GM23338 (cell line): ENCODE data around the gene TRIM67. TPM values are rescaled to one million over a fixed set of nuclear protein-coding genes. Genes with fewer than 3 reads are reported as not detected.

Source experiments
- ATAC-seq: fragments of 200-7000 bp; cut with Tn5 transposase; 3 replicates; pipeline ENCODE4 v1.9.1; 2020
- DNase-seq: peaks from one replicate; pipeline ENCODE4 v3.0.0-alpha.2; 2015; ENCODE audit warnings: low spot score
- H2AFZ ChIP-seq: fragments of 200-600 bp; sonication (generic); 2 replicates; pipeline ENCODE4 v1.8.0; 2016; ENCODE audit warnings: antibody characterized with exemption, mild to moderate bottlenecking, moderate library complexity
- H3F3A ChIP-seq: fragments of 200-600 bp; sonication (generic); replicated peaks from 2 replicates; pipeline ENCODE4 v1.8.0; 2017; ENCODE audit warnings: antibody characterized with exemption, mixed run types, low read depth
- H3K27ac ChIP-seq: fragments of 200-600 bp; sonication (generic); 2 replicates; pipeline ENCODE4 v1.6.1; 2016; ENCODE audit warnings: low read depth
- H3K27me3 ChIP-seq: fragments of 200-600 bp; sonication (generic); 2 replicates; pipeline ENCODE4 v1.8.0; 2016; ENCODE audit warnings: mild to moderate bottlenecking, mixed run types, moderate library complexity; ENCODE audit not compliant: insufficient read depth
- H3K36me3 ChIP-seq: fragments of 200-600 bp; sonication (generic); 2 replicates; pipeline ENCODE4 v1.8.0; 2016; ENCODE audit warnings: mild to moderate bottlenecking; ENCODE audit not compliant: insufficient read depth
- H3K4me1 ChIP-seq: fragments of 200-600 bp; sonication (generic); 2 replicates; pipeline ENCODE4 v1.8.0; 2016; ENCODE audit warnings: mild to moderate bottlenecking, moderate library complexity; ENCODE audit not compliant: insufficient read depth
- H3K4me2 ChIP-seq: fragments of 200-600 bp; sonication (generic); 2 replicates; pipeline ENCODE4 v1.7.1; 2017; ENCODE audit warnings: mixed run types
- H3K4me3 ChIP-seq: fragments of 200-600 bp; sonication (generic); 2 replicates; pipeline ENCODE4 v1.6.1; 2016; ENCODE audit warnings: mixed run types
- H3K79me2 ChIP-seq: fragments of 200-600 bp; sonication (generic); replicated peaks from 2 replicates; pipeline ENCODE4 v1.8.0; 2017; ENCODE audit warnings: mild to moderate bottlenecking; ENCODE audit not compliant: insufficient read depth
- H3K9me2 ChIP-seq: fragments of 200-600 bp; sonication (generic); 2 replicates; pipeline ENCODE4 v1.8.0; 2017; ENCODE audit not compliant: insufficient read depth
- H4K20me1 ChIP-seq: fragments of 200-600 bp; sonication (generic); replicated peaks from 2 replicates; pipeline ENCODE4 v1.8.0; 2017; ENCODE audit warnings: mild to moderate bottlenecking; ENCODE audit not compliant: insufficient read depth
- H3K27ac Mint-ChIP-seq: 2 replicates; pipeline ENCODE4 v1.8.0; 2020; ENCODE audit warnings: inconsistent platforms, mild to moderate bottlenecking, moderate library complexity, mixed read lengths
- H3K27me3 Mint-ChIP-seq: 3 replicates; pipeline ENCODE4 v1.8.0; 2022; ENCODE audit warnings: low read depth, mild to moderate bottlenecking, moderate library complexity, mixed read lengths, inconsistent platforms; ENCODE audit not compliant: insufficient read depth, poor library complexity
- H3K36me3 Mint-ChIP-seq: 3 replicates; pipeline ENCODE4 v1.8.0; 2021; ENCODE audit warnings: low read depth, mild to moderate bottlenecking, inconsistent platforms, moderate library complexity, mixed read lengths
- H3K4me1 Mint-ChIP-seq: 3 replicates; pipeline ENCODE4 v1.8.0; 2020; ENCODE audit warnings: mild to moderate bottlenecking, inconsistent platforms, mixed read lengths
- H3K4me3 Mint-ChIP-seq: 3 replicates; pipeline ENCODE4 v1.8.0; 2021; ENCODE audit warnings: moderate library complexity, mild to moderate bottlenecking, inconsistent platforms, mixed read lengths
- H3K9me3 Mint-ChIP-seq: 3 replicates; pipeline ENCODE4 v1.8.0; 2020; ENCODE audit warnings: moderate library complexity, mild to moderate bottlenecking, inconsistent platforms, mixed read lengths
- CTCF ChIP-seq, 2 experiments: fragments of 200-600 bp in 1 of 2; sonication (generic) in 1 of 2; conservative IDR thresholded peaks; 2 replicates each; pipeline versions ENCODE4 v1.5.1 to v1.6.1; 2016 to 2017; ENCODE audit warnings: antibody characterized with exemption in 2 of 2, low read depth in 2 of 2, mild to moderate bottlenecking in 2 of 2, moderate library complexity in 1 of 2
- EZH2 ChIP-seq: fragments of 200-600 bp; sonication (generic); IDR thresholded peaks from one replicate; pipeline ENCODE4 v1.8.0; 2017; ENCODE audit warnings: antibody characterized with exemption, mild to moderate bottlenecking, low read depth; ENCODE audit not compliant: unreplicated experiment
- JUNB ChIP-seq: IDR thresholded peaks from one replicate; pipeline ENCODE4 v1.6.1; 2016; ENCODE audit warnings: antibody characterized with exemption; ENCODE audit not compliant: unreplicated experiment
- NANOG ChIP-seq: IDR thresholded peaks from 2 replicates; pipeline ENCODE4 v1.6.1; 2016; ENCODE audit warnings: antibody characterized with exemption, borderline replicate concordance
- POLR2AphosphoS5 ChIP-seq: IDR thresholded peaks from 2 replicates; pipeline ENCODE4 v1.6.1; 2016; ENCODE audit warnings: antibody characterized with exemption, low read depth
- STAT1 ChIP-seq: IDR thresholded peaks from one replicate; pipeline ENCODE4 v1.6.1; 2016; ENCODE audit warnings: antibody characterized with exemption; ENCODE audit not compliant: unreplicated experiment
- ZNF331 ChIP-seq: fragments of 250-450 bp; sonication (Bioruptor Pico); IDR thresholded peaks from 2 replicates; pipeline ENCODE4 v1.5.0; 2020; ENCODE audit warnings: low read depth, mild to moderate bottlenecking, moderate library complexity
- ZNF462 ChIP-seq: fragments of 250-450 bp; sonication (Bioruptor Pico); IDR thresholded peaks from 2 replicates; pipeline ENCODE4 v1.5.0; 2020; ENCODE audit warnings: mild to moderate bottlenecking, moderate library complexity
- polyA plus RNA-seq: library from polyadenylated mRNA; unstranded; fragments of >200 nt; fragmentation: Nextera tagmentation; extraction: Ambion mirVana; gene quantifications from 2 replicates; pipeline ENCODE4 v1.2.1, GENCODE V29; 2016
- total RNA-seq: library from RNA; depleted of rRNA; stranded (reverse); fragments of >200 nt; shearing (Covaris generic); gene quantifications from 2 replicates; pipeline ENCODE4 v1.2.3, GENCODE V29; 2014
- TF ChIP-seq, protein P1 (sequence below): IDR thresholded peaks from one replicate; pipeline ENCODE4 v1.6.1; 2018; ENCODE audit warnings: antibody characterized with exemption; ENCODE audit not compliant: unreplicated experiment

TRIM67 gene
- total and polyA plus RNA-seq, 2 experiments from 2014 or later: 0.03 TPM; not detected in 1

GRCh38 chr1:231124746-231125145 is 37.1 kb upstream of the TRIM67 start:
- Mint-ChIP-seq H3K27me3 (peaks cover 6% of the 10 kb centered on the region), H3K4me3 (no peak overlapping the region), H3K9me3 (peaks cover 13% of the 10 kb centered on the region; the same call in 2 of the 3 replicates), H3K4me1 (no peaks in the 10 kb centered on the region), H3K27ac (no peak overlapping the region), H3K36me3 (peaks cover 4% of the 10 kb centered on the region; the same call in 1 of the 3 replicates)
- no peaks in the 10 kb centered on the region for H3K79me2 ChIP-seq
- no peak overlapping the region for H3K4me2 ChIP-seq
- 0 out of 3 replicates have a peak, but pooled peaks have one; percentile 32 for ATAC-seq
- no peaks in the 10 kb centered on the region for H3K36me3 ChIP-seq
- no peaks in the 10 kb centered on the region for H4K20me1 ChIP-seq
- H2AFZ ChIP-seq: peak overlapping the region; percentile 23; the same call in 1 of the 2 replicates
- no peak for DNase-seq
- H3F3A ChIP-seq: no peaks in the 10 kb centered on the region
- H3K27me3 ChIP-seq: no peaks in the 10 kb centered on the region
- no peaks in the 10 kb centered on the region for H3K4me1 ChIP-seq
- H3K9me2 ChIP-seq: 0 out of 2 replicates have a peak, but pooled peaks cover 3% of the 10 kb centered on the region
- no peak overlapping the region for H3K27ac ChIP-seq
- no peak overlapping the region for H3K4me3 ChIP-seq
- TF ChIP-seq CTCF (conservative IDR thresholded peaks at IDR 0.05; ENCODE audit: low read depth in 2 of 2) (no peak), EZH2 (no peak), NANOG (no peak), ZNF331 (CRISPR knock-in tag) (no peak)
- TF ChIP-seq, protein P1, sequence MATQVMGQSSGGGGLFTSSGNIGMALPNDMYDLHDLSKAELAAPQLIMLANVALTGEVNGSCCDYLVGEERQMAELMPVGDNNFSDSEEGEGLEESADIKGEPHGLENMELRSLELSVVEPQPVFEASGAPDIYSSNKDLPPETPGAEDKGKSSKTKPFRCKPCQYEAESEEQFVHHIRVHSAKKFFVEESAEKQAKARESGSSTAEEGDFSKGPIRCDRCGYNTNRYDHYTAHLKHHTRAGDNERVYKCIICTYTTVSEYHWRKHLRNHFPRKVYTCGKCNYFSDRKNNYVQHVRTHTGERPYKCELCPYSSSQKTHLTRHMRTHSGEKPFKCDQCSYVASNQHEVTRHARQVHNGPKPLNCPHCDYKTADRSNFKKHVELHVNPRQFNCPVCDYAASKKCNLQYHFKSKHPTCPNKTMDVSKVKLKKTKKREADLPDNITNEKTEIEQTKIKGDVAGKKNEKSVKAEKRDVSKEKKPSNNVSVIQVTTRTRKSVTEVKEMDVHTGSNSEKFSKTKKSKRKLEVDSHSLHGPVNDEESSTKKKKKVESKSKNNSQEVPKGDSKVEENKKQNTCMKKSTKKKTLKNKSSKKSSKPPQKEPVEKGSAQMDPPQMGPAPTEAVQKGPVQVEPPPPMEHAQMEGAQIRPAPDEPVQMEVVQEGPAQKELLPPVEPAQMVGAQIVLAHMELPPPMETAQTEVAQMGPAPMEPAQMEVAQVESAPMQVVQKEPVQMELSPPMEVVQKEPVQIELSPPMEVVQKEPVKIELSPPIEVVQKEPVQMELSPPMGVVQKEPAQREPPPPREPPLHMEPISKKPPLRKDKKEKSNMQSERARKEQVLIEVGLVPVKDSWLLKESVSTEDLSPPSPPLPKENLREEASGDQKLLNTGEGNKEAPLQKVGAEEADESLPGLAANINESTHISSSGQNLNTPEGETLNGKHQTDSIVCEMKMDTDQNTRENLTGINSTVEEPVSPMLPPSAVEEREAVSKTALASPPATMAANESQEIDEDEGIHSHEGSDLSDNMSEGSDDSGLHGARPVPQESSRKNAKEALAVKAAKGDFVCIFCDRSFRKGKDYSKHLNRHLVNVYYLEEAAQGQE: no peak

DNA sequence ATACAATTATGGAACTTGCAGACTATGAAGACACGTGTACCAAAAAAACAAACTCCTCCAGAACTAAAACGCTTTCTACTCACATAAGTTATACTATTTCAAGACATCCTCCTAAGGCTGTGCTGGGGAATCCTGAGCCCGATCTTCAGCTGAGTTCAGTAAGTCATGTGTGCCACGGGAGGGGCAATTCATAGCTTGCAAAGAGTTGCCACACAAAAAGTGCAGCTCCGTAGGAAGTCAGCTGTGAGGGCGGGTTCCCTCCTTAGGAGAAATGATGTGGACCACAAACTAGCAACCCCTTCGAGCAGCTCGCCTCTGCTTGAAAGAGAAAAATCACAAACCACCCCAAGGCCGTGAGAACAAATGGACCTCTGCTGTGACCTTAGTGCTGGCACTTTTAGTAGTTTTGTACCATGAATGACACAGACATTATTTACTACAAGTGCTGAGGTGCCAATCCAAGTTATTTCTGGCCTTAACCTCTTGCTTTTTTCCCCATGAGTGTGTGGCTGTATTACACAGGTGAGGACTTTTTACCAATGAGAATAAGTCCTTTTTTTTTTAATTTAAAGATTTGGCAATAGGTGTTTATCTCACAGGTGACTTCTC is 35.8 kb upstream of the TRIM67 start:
- H3K9me3 Mint-ChIP-seq: peaks cover 13% of the 10 kb centered on the region; the same call in 2 of the 3 replicates
- Histone ChIP-seq H3K79me2 (no peaks in the 10 kb centered on the region), H4K20me1 (no peaks in the 10 kb centered on the region), H3F3A (no peaks in the 10 kb centered on the region), H2AFZ (no peak overlapping the region), H3K4me3 (no peak overlapping the region), H3K27me3 (no peaks in the 10 kb centered on the region), H3K27ac (no peak overlapping the region), H3K36me3 (no peaks in the 10 kb centered on the region), H3K4me1 (no peaks in the 10 kb centered on the region), H3K4me2 (no peak overlapping the region), H3K9me2 (0 out of 2 replicates have a peak, but pooled peaks cover 3% of the 10 kb centered on the region)
- ATAC-seq: no peak
- H3K27me3 Mint-ChIP-seq: peaks cover 6% of the 10 kb centered on the region
- H3K27ac Mint-ChIP-seq: no peak overlapping the region
- H3K4me3 Mint-ChIP-seq: no peak overlapping the region
- H3K36me3 Mint-ChIP-seq: peaks cover 4% of the 10 kb centered on the region; the same call in 1 of the 3 replicates
- no peak for DNase-seq
- no peaks in the 10 kb centered on the region for H3K4me1 Mint-ChIP-seq
- no peak for TF ChIP-seq ZNF462 (CRISPR knock-in tag)
- no peak for TF ChIP-seq ZNF331 (CRISPR knock-in tag)
- TF ChIP-seq NANOG: no peak
- no peak for TF ChIP-seq POLR2AphosphoS5
- TF ChIP-seq EZH2: no peak
- no peak for TF ChIP-seq JUNB
- no peak for TF ChIP-seq STAT1
